ENCODE results near the gene ALG8.
"Not testable (repeated sequence)": the region's sequence is repeated elsewhere in the genome, so short reads cannot be mapped to it uniquely, and the experiment has no call there.

The ALG8 gene

DNA sequence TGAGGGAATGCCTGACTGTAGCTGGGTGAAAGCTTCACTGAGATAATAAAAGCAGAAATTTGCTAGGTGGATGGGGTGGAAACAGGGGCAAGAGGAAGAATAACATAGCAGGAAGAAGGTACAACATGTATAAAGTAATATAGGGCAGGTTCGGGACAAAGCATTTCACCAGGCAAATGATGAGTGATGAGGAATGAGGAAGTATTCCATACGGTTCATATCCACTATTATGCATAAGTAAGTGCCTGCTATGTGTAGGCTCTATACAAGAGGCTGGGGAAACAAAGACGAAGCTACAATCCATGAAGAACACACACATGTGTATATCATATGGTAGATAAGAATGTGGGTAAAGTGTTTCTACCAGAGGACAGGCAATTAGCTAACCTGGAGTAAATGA is 67.7 kb downstream of the ALG8 start:
- no peak for DNase-seq (ENCODE audit: low read depth, low spot score)

DNA sequence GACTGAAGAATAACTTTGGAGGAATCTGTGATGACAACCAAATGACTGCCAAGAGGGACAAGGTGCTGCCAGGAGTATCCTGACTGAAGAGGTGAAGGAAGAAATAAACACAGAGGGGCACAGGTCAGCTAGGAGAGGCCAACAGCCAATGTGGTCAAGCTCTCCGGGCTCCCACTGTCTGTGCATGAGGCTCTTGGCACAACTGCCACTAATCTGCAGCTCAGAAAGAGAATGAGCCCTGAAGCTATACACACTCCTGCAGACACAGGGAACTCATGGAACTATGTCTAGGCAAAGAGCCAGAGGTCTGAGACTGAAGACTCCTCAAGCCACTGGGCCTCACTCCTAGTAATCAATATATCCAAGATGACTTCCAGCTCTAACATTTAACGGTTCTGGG is 68.8 kb downstream of the ALG8 start:
- no peak for DNase-seq (ENCODE audit: low read depth, low spot score)

DNA sequence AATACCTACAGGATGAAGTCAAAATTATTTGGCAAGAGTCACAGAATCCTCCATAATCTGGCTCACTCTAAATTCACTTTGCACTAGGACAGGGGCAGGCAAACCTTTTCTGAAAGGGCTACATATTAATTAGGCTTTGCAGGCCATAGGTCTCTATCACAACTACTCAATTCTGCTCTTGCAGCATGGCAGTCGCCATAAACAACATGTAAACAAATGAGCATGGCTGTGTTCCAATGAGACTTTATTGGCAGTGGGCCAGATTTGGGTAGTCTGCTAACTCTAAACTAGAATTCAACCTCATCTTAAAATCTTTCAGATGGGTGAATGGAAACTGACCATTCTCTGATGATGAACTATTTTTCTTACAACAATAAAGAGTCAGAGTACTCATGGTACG is 70.0 kb downstream of the ALG8 start:
- no peak for DNase-seq (ENCODE audit: low read depth, low spot score)

DNA sequence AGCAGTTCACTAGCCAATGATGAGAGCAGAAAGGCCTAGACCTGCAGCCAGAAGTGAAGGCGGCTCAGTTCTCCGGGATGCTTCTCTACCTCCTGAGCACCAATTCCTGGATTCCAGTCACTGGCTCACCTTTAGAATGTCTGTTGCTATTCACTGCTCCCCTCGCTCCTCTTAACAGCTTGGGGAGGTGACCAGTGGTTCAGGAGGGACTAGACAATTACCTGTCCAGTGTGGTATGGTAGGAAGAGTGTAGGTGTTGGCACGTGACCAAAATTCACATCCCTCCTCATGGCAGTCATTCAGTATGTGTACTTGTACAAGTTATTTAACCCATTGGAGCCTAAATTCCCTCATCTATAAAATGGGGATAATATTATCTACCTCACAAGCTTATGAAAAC is 71.7 kb downstream of the ALG8 start:
- DNase-seq (ENCODE audit: low read depth, low spot score), result no peak

DNA sequence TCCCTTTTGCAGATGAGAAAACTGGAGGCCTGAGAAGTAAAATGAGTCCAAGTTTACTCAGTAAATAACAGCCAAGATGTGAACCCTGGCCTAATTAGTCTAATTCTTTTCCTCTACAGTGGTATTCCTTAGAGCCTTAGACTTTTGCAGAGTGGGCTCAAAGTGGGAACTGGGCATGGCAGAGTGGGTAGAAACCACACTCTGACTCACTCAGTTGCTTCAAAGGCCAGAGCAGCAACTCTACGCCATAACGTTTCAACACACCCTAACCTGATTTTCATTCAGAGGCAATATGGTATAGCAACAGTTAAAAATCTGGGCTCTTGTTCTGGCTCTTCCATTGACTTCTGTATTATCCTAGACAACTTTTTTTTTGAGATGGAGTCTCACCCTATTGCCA is 73.0 kb downstream of the ALG8 start:
- no peak for DNase-seq (ENCODE audit: low read depth, low spot score)

DNA sequence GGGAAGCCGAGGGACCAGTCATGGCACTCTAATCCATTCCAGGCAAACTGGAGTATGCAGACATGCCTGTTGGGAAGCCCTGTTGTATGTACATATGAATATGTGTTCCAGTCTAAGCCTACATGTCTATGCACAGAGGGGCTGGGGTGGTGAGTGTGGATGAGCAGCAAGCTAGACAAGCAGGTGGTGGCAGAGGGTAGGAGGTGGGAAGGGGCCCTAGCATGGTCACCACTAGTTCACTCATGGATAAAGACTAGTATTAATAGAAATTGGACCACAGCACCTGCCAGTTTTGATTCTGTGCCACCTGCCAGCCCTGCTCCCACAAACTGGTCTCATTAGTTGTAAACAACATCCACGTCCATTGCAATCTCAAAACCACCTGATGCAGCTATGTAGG is 74.2 kb downstream of the ALG8 start:
- DNase-seq (ENCODE audit: low read depth, low spot score), result no peak

DNA sequence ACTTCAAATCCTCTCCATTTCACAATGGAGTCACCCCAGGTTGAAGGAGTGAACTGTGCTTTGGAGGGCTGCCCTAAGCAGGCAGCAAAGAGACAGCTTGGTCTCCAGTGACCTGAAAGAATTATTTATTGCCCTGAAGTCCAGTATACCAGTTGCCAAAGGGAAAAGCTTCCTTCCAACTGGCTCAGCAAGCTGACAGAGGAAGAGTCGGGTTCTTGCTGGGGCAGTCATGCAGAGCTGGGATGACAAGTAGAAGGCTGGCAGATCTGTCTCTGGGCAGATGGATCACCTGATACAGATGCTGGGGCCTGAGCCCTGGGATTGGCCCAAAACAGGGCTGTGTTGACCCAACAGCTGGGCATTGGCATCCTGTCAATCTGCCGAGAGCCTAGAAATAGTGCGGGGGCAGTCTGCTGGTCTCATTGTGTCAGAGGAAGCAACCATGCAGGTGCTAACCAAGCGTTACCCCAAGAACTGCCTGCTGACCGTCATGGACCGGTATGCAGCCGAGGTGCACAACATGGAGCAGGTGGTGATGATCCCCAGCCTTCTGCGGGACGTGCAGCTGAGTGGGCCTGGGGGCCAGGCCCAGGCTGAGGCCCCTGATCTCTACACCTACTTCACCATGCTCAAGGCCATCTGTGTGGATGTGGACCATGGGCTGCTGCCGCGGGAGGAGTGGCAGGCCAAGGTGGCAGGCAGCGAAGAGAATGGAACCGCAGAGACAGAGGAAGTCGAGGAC is 75.8 kb downstream of the ALG8 start, which contains the start of gene THRSP:
Gene THRSP (plus strand): TSS at position 422 of the 742 bp plus-strand sequence. CDS start 21 bp downstream, at position 443.
- DNase-seq (ENCODE audit: low read depth, low spot score), result no peak

DNA sequence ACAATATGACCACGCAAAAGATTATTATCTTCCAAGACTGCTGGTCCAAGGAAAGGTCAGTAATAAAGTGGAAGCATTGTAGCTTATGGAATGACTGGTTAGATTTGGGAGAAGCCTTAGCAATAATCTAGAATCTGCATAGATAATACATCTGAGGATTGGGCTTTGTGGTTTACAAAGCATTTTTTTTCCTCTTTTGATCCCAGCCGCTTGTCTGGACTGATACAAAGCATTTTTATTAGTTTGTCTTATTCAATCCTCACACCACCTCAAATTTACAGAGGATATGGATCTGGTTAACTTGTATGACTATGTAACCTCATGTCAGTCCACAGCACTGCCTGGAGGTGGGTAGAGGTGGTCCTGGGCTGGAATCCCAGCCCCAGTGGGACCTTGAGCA is 76.8 kb downstream of the ALG8 start:
- no peak for DNase-seq (ENCODE audit: low read depth, low spot score)

DNA sequence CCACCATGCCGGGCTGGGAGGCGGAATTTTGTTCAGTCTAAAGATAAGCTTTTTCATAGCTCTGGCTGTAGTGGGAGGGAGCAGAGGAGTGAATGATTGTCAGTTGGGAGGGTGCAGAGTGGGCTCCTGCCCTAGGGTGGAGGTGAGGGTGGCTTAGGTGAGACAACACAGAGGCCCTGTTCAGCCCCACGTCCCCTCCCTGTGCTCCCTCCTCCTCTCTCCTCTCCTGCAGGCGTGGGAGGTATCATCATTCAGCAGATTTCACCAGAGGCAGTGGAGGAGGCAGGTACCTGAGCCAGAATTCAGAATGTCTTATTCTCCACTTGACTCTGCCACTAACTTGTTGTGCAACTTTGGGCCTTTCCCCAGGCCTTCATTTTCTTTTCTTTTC is 77.5 kb downstream of the ALG8 start:
- DNase-seq (ENCODE audit: low read depth, low spot score), result no peak

DNA sequence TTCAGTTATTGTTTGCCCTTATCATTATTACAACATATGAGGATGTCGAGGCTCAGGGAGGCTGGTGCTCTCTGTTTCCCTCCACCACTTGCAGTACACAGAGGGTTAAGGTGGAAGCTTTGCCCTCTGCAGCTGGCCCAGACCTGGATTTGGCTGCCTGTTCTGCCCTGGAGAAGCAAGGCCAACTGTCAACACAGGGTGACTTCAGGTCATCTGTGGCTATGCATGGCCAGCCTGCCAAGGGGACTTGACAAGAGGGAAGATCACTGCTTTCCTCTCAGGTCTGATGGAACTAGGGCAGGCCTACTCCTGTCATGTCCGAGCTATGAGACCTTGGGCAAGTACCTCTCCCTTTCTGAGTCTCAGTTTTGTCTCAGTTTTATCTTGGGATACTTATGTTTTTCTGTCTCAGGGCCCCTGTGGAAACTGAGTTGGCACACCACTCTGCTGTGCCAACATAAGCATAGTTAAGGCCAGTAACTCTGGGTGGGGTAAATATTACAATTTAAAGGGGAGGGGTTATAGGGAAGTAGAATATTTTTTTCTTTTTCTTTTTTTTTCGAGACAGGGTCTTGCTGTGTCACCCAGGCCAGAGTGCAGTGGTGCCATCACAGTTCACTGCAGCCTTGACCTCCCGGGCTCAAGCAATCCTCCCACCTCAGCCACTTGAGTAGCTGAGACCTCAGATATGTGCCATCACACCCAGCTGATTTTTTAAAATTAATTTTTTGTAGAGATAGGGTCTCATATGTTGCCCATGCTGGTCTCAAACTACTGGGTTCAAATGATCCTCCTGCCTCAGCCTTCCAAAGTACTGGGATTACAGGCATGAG is 78.1 kb downstream of the ALG8 start:
- no peak for DNase-seq (ENCODE audit: low read depth, low spot score)

DNA sequence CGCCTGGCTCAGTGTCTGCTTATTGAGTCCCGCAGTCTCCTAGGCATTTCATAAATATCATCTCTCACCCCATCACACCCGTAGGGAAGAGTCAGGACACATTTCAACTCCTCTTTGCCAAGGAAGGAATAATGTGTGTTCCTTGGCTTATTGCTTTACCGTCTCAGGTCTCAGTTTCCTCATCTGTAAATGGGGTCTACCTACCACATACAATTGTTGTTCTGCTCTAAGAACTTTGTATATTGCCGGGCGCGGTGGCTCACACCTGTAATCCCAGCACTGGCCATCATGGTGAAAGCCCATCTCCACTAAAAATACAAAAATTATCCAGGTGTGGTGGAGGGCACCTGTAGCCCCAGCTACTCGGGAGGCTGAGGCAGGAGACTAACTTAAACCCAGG is 78.9 kb downstream of the ALG8 start:
- DNase-seq (ENCODE audit: low read depth, low spot score), result no peak

DNA sequence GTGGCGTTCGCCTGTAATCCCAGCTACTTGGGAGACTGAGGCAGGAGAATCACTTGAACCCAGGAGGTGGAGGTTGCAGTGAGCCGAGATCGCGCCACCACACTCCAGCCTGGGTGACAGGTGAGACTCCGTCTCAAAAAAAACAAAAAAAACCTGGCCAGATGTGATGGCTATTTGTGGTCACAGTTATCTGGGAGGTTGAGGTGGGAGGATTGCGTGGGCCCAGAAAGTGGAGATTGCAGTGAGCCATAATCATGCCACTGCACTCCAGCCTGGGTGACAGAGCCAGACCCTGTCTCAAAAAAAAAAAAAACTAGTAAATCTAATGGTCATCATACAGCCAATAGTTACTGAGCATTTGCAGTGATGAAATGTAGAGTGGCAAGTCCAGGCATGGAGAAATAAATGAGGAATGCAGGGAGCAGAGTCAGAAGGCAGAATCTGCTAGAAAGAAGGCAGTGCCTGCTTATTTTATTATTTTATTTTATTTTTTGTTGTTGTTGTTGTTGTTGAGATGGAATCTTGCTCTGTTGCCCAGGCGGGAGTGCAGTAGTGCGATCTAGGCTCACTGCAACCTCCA is 79.6 kb downstream of the ALG8 start:
- DNase-seq (ENCODE audit: low read depth, low spot score), result not testable (repeated sequence)

DNA sequence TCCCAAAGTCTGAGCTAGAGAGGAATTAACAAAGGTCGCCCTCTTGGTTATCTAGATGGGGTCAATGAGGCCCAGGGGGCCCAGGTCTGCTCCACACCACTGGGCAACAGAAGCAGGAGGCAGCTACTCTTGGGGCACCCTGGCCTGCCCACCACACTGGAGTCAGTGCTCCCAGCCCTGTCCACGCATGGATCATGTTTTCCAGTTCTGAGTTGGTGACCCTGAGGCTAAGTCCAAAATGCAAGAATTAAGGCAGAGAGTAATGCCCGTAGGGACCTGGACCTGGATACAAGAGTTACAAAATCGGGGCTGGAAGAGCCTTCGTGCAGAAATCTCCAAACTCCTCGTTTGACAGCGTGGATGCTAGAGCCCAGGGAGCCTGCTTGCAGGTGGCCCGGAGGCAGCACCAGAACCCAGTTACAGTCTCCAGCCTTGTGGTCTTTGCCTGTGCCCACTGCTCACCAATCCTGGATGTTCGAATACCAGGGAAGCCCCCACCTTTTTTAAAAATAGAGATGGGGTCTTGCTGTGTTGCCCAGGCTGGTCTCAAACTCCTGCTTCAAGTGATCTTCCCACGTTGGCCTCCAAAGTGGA is 81.9 kb downstream of the ALG8 start:
- DNase-seq (ENCODE audit: low read depth, low spot score), result no peak

DNA sequence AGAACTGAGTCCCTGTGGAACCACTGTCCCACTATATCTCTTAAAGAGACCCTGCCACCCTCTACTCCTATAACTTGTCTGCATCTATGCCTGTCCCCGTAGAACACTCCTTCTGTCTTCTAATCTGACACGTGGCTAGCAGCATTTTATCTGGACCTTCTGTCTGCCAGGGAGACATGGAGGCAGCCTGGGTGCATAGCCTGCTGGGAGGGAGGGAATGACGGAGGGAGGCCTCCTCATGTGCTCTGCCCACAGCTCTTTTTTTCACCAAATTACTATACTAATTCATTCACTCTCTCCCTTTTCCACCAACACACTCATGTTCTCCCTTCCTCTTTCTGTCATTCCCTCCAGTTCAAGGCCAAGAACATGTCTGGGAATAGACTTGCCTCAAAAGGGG is 83.3 kb downstream of the ALG8 start:
- no peak for DNase-seq (ENCODE audit: low read depth, low spot score)

DNA sequence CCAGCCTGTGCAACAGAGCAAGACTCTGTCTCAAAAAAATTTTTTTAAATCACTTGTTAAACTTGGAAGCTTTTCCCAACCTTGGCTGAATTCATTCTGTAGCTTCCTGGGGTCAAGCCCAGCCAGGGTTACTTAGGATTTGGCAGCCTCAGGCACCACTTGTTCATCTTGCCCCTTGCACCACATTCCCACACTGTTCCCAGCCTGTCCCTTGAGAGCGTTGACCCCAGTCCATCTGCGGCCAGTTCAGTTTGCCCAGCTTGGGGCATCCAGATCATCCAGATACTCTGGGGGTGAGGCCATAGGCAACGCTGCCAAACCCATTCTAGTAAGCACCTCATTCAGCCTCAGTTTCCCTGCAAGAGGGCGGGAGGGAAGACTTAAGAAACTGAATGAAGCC is 84.5 kb downstream of the ALG8 start:
- no peak for DNase-seq (ENCODE audit: low read depth, low spot score)

DNA sequence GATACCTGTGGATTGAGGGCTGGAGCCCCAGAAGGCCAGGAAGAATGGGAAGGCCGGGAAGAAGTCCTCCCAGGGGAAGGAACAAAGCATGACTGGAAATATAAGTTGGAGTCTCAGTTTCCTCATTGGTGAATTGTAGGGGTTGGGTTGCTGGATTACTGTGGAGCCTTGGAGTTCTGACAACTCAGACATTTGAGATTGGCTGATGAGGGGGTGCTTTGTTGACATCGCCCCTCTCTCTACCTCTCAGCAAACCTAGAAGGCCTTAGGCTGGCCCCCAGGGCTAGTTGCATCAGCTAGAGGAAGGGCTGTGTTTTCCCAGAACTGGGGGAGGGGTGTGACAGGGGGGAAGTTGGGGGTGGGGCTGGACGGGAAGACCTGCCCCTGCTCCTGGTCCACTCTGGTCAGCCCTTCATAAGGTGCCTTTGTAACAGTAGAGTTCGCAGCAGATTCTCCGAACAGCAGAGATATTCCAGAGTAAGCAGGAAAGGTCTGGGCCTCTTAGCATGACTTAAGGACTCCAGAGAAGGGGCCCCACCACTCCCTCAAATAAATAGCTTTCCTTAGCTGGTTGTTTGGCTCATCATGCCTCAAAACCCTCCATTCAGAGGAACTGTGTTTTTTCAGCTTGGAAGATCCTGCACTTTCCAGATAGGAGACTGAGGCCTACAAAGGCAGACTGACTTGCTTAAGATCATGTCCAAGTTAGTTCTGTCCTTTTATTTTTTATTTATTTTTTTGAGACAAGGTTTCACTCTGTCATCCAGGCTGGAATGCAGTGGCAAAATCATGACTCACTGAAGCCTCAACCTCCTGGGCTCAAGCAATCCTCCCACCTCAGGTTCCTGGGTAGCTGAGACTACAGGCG is 88.2 kb downstream of the ALG8 start:
- no peak for DNase-seq (ENCODE audit: low read depth, low spot score)
